Measurements from ENCODE around the gene DCBLD2. TPM values are rescaled to one million over a fixed set of nuclear protein-coding genes. Genes with fewer than 3 reads are reported as not detected.

Gene DCBLD2
- polyA plus RNA-seq, 1 of the 3 experiments (the other 2 are of a cell fraction) = 159 TPM

- Histone ChIP-seq H4K20me1 (ENCODE audit: insufficient read depth) (peaks cover 58% of the 10 kb centered on the region), H2AFZ (ENCODE audit: low read depth) (no peak overlapping the region), H3K9me3 (no peaks in the 10 kb centered on the region), H3K4me1 (ENCODE audit: control insufficient read depth in 1 of 2, insufficient read depth in 2 of 2, low read depth in 1 of 2, low read length in 1 of 2) (peaks cover 3 to 7% of the 10 kb centered on the region in 2 experiments; a peak in 3 of 4 replicates), H3K4me3 (ENCODE audit: low read depth in 2 of 2, low read length in 1 of 2) (no peak overlapping the region), H3K9ac (no peak overlapping the region), H3K9me2 (no peaks in the 10 kb centered on the region), H3K4me2 (no peak overlapping the region), H3F3A (replicated peaks; ENCODE audit: insufficient read depth) (peaks cover 80% of the 10 kb centered on the region), H3K36me3 (replicated peaks in 1 of 2; ENCODE audit: control insufficient read depth in 1 of 2, insufficient read depth in 2 of 2, low read length in 1 of 2) (peaks cover 5 to 50% of the 10 kb centered on the region in 2 experiments), H3K79me2 (ENCODE audit: insufficient read depth) (peaks cover 94% of the 10 kb centered on the region), H3K27ac (ENCODE audit: low read depth in 2 of 2, low read length in 1 of 2) (no peak overlapping the region), H3K27me3 (ENCODE audit: insufficient read depth) (no peaks in the 10 kb centered on the region)
- POLR2A ChIA-PET = no interaction called here
- WGBS (ENCODE audit: low lambda C conversion rate) = 95% methylated on average over 1 of the region's 1 CpG
- no peak for TF ChIP-seq YY1 (IDR thresholded peaks at IDR 0.05; ENCODE audit: low read depth)
- TF ChIP-seq ZBTB33 (IDR thresholded peaks at IDR 0.05; ENCODE audit: borderline replicate concordance, low read depth) = 0 out of 2 replicates have a peak, but pooled peaks have one; percentile 8
- TF ChIP-seq USF1 (IDR thresholded peaks at IDR 0.05; ENCODE audit: borderline replicate concordance, low read depth) = no peak
- TF ChIP-seq SMC3 (IDR thresholded peaks at IDR 0.05; ENCODE audit: low read depth, low read length) = no peak
- no peak for TF ChIP-seq TEAD4 (IDR thresholded peaks at IDR 0.05; ENCODE audit: borderline replicate concordance, insufficient read depth)
- TF ChIP-seq MXI1 (IDR thresholded peaks at IDR 0.05; ENCODE audit: low read depth, low read length) = no peak
- TF ChIP-seq POLR2AphosphoS5 (IDR thresholded peaks at IDR 0.05; ENCODE audit: low read depth, low read length) = peak; percentile 9
- TF ChIP-seq CHD2 (IDR thresholded peaks at IDR 0.05; ENCODE audit: low read length, partially characterized antibody) = no peak
- TF ChIP-seq FOXM1 (IDR thresholded peaks at IDR 0.05; ENCODE audit: low read depth) = no peak
- no peak for TF ChIP-seq REST (IDR thresholded peaks at IDR 0.05; ENCODE audit: low read depth, low read length)
- no peak for TF ChIP-seq FOSL2 (IDR thresholded peaks at IDR 0.05; ENCODE audit: borderline replicate concordance, low read depth)
- no peak for TF ChIP-seq CTCF (IDR thresholded peaks at IDR 0.05)
- no peak for TF ChIP-seq MEF2A (IDR thresholded peaks at IDR 0.05; ENCODE audit: borderline replicate concordance, low read depth)
- CTCF ChIA-PET = interaction anchor here (1.2 kb wide), 1 partner anchor 165 kb away, joined by 5 read pairs; no protein-coding TSS in a partner anchor
- DNase-seq = no peak
Measured at GRCh38 chr3:98829246-98829832, 72.2 kb downstream of the DCBLD2 start.
